GM18519 (cell line): ENCODE measurements around the gene MIB1.
"Not testable (repeated sequence)": the region's sequence is repeated elsewhere in the genome, so short reads cannot be mapped to it uniquely, and the experiment has no call there.

Experiments
- ATAC-seq: cut with Tn5 transposase; IDR thresholded peaks from one replicate; pipeline ENCODE4 v1.9.1; 2021; ENCODE audit warnings: mild to moderate bottlenecking, moderate library complexity; ENCODE audit not compliant: unreplicated experiment, low FRiP score

MIB1 gene

GRCh38 chr18:21740538-21741311 lies at the start of gene MIB1:
MIB1 (plus strand) TSS chr18:21740792; CDS start chr18:21741584, 792 bp downstream.
- ATAC-seq: peak; percentile 92

GRCh38 chr18:21693322-21693721 lies 47.3 kb upstream of the MIB1 start:
- no peak for ATAC-seq

GRCh38 chr18:21700528-21701075 lies 40.0 kb upstream of the MIB1 start:
- no peak for ATAC-seq

GRCh38 chr18:21701621-21702020 lies 39.0 kb upstream of the MIB1 start:
- ATAC-seq: no peak

GRCh38 chr18:21702602-21703001 lies 38.0 kb upstream of the MIB1 start:
- no peak for ATAC-seq

GRCh38 chr18:21703241-21703820 lies 37.3 kb upstream of the MIB1 start:
- ATAC-seq: no peak

GRCh38 chr18:21704603-21705364 lies 35.8 kb upstream of the MIB1 start, which contains the start of gene ABHD3:
ABHD3 (minus strand) TSS chr18:21704774; CDS start chr18:21704665, 109 bp downstream.
- ATAC-seq: peak; percentile 88

- ATAC-seq: no peak
Observed at GRCh38 chr18:21706386-21706865, 34.2 kb upstream of the MIB1 start.

- ATAC-seq: not testable (repeated sequence)
Observed at GRCh38 chr18:21707130-21707529, 33.5 kb upstream of the MIB1 start.

- no peak for ATAC-seq
Observed at GRCh38 chr18:21714474-21714873, 26.1 kb upstream of the MIB1 start.

- no peak for ATAC-seq
Observed at GRCh38 chr18:21722687-21723086, 17.9 kb upstream of the MIB1 start.

GRCh38 chr18:21725201-21725600 lies 15.4 kb upstream of the MIB1 start:
- no peak for ATAC-seq

- no peak for ATAC-seq
Observed at GRCh38 chr18:21727702-21728101, 12.9 kb upstream of the MIB1 start.

GRCh38 chr18:21733011-21733410 lies 7.6 kb upstream of the MIB1 start:
- no peak for ATAC-seq

GRCh38 chr18:21735452-21736015 lies 5.1 kb upstream of the MIB1 start:
- no peak for ATAC-seq

GRCh38 chr18:21736926-21737325 lies 3.7 kb upstream of the MIB1 start:
- not testable (repeated sequence) for ATAC-seq

- peak; percentile 20 for ATAC-seq
Observed at GRCh38 chr18:21739604-21740537, 721 bp upstream of the MIB1 start.

GRCh38 chr18:21741312-21741561 lies 645 bp downstream of the MIB1 start:
- ATAC-seq: no peak

GRCh38 chr18:21741562-21742314 lies 1.1 kb downstream of the MIB1 start:
- peak; percentile 7 for ATAC-seq
